ENCODE measurements around the gene USF1. TPM values are rescaled to one million over a fixed set of nuclear protein-coding genes. Genes with fewer than 3 reads are reported as not detected.

USF1 gene
- total and polyA plus RNA-seq, 9 of the 15 experiments (the other 6 are each of a cell fraction or from before 2014, with no cell fraction given) = 7.4 to 60.2 (median 54.2) TPM

DNA sequence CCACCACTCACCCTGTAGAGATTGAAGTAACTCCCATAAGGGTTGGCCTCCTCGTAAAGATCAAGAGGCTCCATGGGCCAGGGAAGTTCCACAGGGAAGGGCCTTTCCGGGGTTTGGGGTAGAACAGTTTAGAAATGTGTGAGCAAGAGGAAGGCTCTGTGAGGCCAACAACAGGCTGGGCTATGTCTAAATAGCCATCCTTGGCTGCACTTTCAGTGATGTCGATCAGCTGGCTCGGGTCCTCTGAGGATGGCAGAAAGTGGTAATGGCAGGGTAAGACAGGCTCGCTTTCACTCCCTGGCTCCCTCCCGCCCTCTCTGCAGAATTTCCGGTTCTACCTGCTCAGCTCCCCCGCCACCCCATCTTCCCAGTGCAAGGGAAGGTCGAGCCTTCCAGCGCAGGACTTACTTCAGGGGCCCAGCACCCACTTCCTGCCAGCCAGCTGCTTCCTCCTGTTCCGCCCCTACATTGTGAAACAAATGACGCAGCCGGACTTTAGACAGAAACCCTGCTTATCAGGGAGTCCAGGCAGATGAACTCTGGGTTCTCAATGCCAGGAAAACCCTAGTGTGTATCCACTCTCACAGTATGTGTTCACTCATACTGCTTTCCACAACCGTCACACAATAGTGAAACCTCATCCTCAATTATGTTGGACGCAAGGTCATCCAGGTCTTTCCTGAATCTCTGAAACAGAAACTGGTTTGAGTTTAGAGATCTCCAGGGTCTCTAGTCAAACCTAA lies 32.1 kb downstream of the USF1 start (continued):
- no peak for TF ChIP-seq ZNF717 (CRISPR knock-in tag; IDR thresholded peaks at IDR 0.05)
- TF ChIP-seq HDAC1 (IDR thresholded peaks at IDR 0.05) = peak in 1 of 2 experiments; percentile 87; a peak in 2 of 4 replicates
- peak; percentile 29; the same call in 1 of the 2 replicates for TF ChIP-seq HDAC8 (tag; IDR thresholded peaks at IDR 0.05)
- peak; percentile 56 for TF ChIP-seq PHF20 (IDR thresholded peaks at IDR 0.05; ENCODE audit: partially characterized antibody)
- TF ChIP-seq HDAC2 (IDR thresholded peaks at IDR 0.05) = peak; percentile 71; the same call in 1 of the 2 replicates
- no peak for TF ChIP-seq HOXB6 (CRISPR knock-in tag; IDR thresholded peaks at IDR 0.05; ENCODE audit: borderline replicate concordance)
- TF ChIP-seq PCBP1 (IDR thresholded peaks at IDR 0.05; ENCODE audit: low read depth, low read length, poor library complexity, severe bottlenecking) = no peak
- TF ChIP-seq POLR3A (IDR thresholded peaks at IDR 0.05; ENCODE audit: borderline replicate concordance, extremely low read depth, insufficient read depth, insufficient read length) = no peak
- TF ChIP-seq POU5F1 (IDR thresholded peaks at IDR 0.05; ENCODE audit: borderline replicate concordance, low read depth, low read length, partially characterized antibody) = no peak
- no peak for TF ChIP-seq CBX2 (IDR thresholded peaks at IDR 0.05; ENCODE audit: insufficient read depth, low read length, poor library complexity, severe bottlenecking)
- peak; percentile 89 for TF ChIP-seq JUND (IDR thresholded peaks at IDR 0.05; ENCODE audit: borderline replicate concordance, low read depth, low read length)
- TF ChIP-seq JUND (tag; IDR thresholded peaks at IDR 0.05; ENCODE audit: borderline replicate concordance, low read depth, low read length) = peak; percentile 82; the same call in 1 of the 3 replicates
- peak; percentile 73 for TF ChIP-seq POLR2A (conservative IDR thresholded peaks at IDR 0.05)
- TF ChIP-seq, protein P1, sequence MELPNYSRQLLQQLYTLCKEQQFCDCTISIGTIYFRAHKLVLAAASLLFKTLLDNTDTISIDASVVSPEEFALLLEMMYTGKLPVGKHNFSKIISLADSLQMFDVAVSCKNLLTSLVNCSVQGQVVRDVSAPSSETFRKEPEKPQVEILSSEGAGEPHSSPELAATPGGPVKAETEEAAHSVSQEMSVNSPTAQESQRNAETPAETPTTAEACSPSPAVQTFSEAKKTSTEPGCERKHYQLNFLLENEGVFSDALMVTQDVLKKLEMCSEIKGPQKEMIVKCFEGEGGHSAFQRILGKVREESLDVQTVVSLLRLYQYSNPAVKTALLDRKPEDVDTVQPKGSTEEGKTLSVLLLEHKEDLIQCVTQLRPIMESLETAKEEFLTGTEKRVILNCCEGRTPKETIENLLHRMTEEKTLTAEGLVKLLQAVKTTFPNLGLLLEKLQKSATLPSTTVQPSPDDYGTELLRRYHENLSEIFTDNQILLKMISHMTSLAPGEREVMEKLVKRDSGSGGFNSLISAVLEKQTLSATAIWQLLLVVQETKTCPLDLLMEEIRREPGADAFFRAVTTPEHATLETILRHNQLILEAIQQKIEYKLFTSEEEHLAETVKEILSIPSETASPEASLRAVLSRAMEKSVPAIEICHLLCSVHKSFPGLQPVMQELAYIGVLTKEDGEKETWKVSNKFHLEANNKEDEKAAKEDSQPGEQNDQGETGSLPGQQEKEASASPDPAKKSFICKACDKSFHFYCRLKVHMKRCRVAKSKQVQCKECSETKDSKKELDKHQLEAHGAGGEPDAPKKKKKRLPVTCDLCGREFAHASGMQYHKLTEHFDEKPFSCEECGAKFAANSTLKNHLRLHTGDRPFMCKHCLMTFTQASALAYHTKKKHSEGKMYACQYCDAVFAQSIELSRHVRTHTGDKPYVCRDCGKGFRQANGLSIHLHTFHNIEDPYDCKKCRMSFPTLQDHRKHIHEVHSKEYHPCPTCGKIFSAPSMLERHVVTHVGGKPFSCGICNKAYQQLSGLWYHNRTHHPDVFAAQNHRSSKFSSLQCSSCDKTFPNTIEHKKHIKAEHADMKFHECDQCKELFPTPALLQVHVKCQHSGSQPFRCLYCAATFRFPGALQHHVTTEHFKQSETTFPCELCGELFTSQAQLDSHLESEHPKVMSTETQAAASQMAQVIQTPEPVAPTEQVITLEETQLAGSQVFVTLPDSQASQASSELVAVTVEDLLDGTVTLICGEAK (IDR thresholded peaks at IDR 0.05) = peak; percentile 89
- TF ChIP-seq, protein P1 (CRISPR knock-in tag; IDR thresholded peaks at IDR 0.05) = no peak
- TF ChIP-seq ZKSCAN8 (CRISPR knock-in tag; IDR thresholded peaks at IDR 0.05) = peak; percentile 68; the same call in 1 of the 2 replicates
- peak; percentile 74; the same call in 1 of the 2 replicates for TF ChIP-seq NR4A1 (CRISPR knock-in tag; IDR thresholded peaks at IDR 0.05)
- TF ChIP-seq NR4A1 (tag; IDR thresholded peaks at IDR 0.05) = no peak; the same call in 1 of the 2 replicates
- no peak for TF ChIP-seq ZNF121 (CRISPR knock-in tag; conservative IDR thresholded peaks at IDR 0.05)
